ENCODE measurements around the gene EPHX1.
"Not testable (repeated sequence)": the region's sequence is repeated elsewhere in the genome, so short reads cannot be mapped to it uniquely, and the experiment has no call there.

The EPHX1 gene

GRCh38 chr1:225876900-225877510 lies 67.1 kb downstream of the EPHX1 start:
- DNase-seq (ENCODE audit: extremely low spot score, insufficient read length, low read depth) (no peak), FAIRE-seq (no peak)

- FAIRE-seq (no peak), DNase-seq (ENCODE audit: extremely low spot score, insufficient read length, low read depth) (no peak)
Measured at GRCh38 chr1:225877580-225877979, 67.7 kb downstream of the EPHX1 start.

- FAIRE-seq (no peak), DNase-seq (ENCODE audit: extremely low spot score, insufficient read length, low read depth) (no peak)
Measured at GRCh38 chr1:225878282-225878681, 68.4 kb downstream of the EPHX1 start.

- DNase-seq (ENCODE audit: extremely low spot score, insufficient read length, low read depth): no peak
- no peak for FAIRE-seq
Measured at GRCh38 chr1:225879521-225880221, 69.7 kb downstream of the EPHX1 start.

DNA sequence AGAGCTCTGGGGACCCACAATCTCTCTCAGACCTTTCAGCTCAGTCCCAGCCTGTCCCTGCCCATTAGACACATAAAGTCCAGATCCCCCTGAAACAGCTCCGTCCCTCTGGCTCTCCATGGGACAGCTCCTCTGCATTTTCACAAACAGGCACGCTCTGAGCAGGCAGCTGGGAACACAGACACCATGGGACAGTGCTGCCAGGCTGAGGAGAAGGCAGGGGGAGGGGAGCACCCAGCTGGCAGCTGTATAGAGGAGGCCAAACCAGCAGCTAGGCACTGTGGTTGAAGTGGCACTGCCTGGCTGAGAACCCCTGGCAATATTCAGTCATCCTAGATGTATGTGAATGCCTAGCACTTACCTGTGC lies 70.3 kb downstream of the EPHX1 start:
- no peak for FAIRE-seq
- no peak for DNase-seq (ENCODE audit: extremely low spot score, insufficient read length, low read depth)

GRCh38 chr1:225880636-225881035 lies 70.7 kb downstream of the EPHX1 start:
- FAIRE-seq (no peak), DNase-seq (ENCODE audit: extremely low spot score, insufficient read length, low read depth) (no peak)

- DNase-seq (ENCODE audit: extremely low spot score, insufficient read length, low read depth) (peak; percentile 48), FAIRE-seq (no peak)
Measured at GRCh38 chr1:225881081-225881958, 71.4 kb downstream of the EPHX1 start.

DNA sequence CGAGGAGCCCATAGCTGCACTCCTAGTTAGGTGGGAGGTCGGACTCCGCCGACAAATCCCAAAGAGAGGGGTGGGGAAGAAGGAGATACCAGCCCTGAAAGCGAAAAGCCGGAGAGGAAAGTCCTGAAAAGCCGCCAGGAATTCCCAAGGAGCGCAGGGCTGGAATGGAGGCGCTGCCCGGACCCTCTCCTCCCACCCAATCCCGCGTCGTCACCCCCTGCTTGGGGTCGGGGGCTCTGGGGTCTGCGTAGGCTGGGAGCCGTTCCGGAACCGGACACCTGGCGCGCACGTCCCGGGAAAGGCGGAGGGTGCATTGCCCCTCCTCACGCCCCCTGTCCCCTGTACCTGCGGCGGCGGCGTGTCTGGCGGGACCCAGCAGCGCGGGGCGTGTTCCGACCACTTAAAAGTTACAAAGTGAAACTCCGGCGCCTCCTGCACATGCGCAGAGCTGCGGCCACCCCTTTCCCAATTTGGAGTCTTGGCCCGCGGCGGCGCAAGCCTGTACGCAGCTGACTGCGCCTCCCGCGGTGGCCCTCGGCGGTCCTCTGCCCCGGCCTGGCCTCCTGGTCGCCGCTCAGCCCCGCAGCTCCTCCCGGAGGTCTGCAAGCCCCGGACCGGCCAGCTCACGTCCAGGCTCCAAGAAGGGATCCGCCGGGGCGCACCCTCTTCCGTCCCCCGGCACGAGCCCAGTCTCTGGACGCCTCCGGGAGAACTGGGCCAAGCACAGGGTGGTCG lies 72.2 kb downstream of the EPHX1 start, which contains the start of gene TMEM63A:
TSS of gene TMEM63A (minus strand) at position 422 of the 735 bp plus-strand sequence. CDS start 4,800 bp downstream, outside the sequence.
- DNase-seq (ENCODE audit: extremely low spot score, insufficient read length, low read depth): peak; percentile 95
- FAIRE-seq: peak; percentile 64

GRCh38 chr1:225882694-225883615 lies 73.0 kb downstream of the EPHX1 start:
- DNase-seq (ENCODE audit: extremely low spot score, insufficient read length, low read depth) (no peak), FAIRE-seq (no peak)

- no peak for FAIRE-seq
- DNase-seq (ENCODE audit: extremely low spot score, insufficient read length, low read depth): no peak
Measured at GRCh38 chr1:225883616-225884265, 73.8 kb downstream of the EPHX1 start.

DNA sequence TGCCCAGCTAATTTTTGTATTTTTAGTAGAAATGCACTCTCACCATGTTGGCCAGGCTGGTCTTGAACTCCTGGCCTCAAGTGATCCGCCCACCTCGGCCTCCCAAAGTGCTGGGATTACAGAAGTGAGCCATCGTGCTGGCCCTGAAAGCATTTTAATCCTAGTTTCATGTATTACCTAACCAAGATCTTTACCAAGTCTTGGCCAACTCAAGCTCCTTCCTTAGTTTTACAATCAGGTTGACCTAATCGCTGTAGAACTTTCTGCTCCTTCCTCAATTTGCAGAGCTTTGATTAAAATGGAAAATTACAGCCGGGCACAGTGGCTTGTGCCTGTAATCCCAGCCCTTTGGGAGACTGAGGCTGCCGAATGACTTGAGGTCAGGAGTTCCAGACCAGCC lies 75.4 kb downstream of the EPHX1 start:
- no peak for DNase-seq (ENCODE audit: extremely low spot score, insufficient read length, low read depth)
- no peak for FAIRE-seq

- FAIRE-seq (no peak), DNase-seq (ENCODE audit: extremely low spot score, insufficient read length, low read depth) (no peak)
Measured at GRCh38 chr1:225886159-225887029, 76.5 kb downstream of the EPHX1 start.

GRCh38 chr1:225887030-225887314 lies 77.0 kb downstream of the EPHX1 start:
- FAIRE-seq (no peak), DNase-seq (ENCODE audit: extremely low spot score, insufficient read length, low read depth) (no peak)

GRCh38 chr1:225887554-225888288 lies 77.8 kb downstream of the EPHX1 start:
- FAIRE-seq; DNase-seq (ENCODE audit: extremely low spot score, insufficient read length, low read depth): not testable (repeated sequence)

GRCh38 chr1:225888289-225888897 lies 78.5 kb downstream of the EPHX1 start:
- DNase-seq (ENCODE audit: extremely low spot score, insufficient read length, low read depth) (no peak), FAIRE-seq (no peak)

DNA sequence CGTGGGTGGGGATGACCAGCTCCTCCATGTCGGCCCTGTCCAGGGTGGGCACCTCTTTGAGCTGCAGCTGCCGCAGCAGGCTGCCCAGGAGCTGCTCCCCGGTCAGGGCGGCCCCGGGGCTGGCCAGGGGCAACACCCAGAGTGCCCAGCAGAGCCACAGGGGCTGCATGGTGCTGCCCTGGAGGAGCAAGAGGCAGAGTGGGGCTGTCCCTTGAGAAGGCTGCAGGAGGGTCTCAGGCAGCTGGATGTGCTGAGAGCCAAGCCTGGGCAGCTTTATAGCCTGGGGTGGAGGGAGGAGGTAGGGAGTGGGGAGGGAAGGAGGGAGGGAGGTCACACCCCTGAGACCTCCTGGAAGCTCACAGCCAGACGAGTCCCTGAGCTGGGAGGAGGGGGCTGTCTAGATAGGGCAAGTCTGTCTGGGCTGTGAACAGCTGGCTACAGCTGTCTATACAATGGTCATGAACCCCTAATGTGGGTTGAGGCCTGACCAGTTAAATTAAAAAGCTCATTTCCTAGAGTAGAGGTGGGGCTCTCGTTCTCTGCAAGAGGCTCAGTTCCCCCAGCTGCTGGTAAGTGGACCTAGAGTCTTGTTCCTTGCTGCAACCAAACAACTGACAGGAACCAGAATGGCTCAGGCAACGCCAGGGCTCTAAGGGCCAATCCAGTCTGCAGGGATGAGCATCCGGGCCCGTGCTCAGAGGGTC lies 79.1 kb downstream of the EPHX1 start, which contains the start of gene LEFTY1:
TSS of gene LEFTY1 (minus strand) at position 249 of the 704 bp plus-strand sequence. CDS start at position 169, 80 bp downstream.
- no peak for FAIRE-seq
- no peak for DNase-seq (ENCODE audit: extremely low spot score, insufficient read length, low read depth)

Measured in GM18507 (cell line).